Brain microvascular endothelial cell (primary cell): ENCODE data around the gene CCDC158.

ENCODE experiments used
- DNase-seq: peaks from one replicate; pipeline ENCODE4 v3.0.0-alpha.2; 2020
- H3K27ac ChIP-seq: fragments of 250-450 bp; sonication (Bioruptor Pico); 2 replicates; pipeline ENCODE4 v1.5.1; 2020; ENCODE audit warnings: mild to moderate bottlenecking, moderate library complexity
- H3K27me3 ChIP-seq: fragments of 250-450 bp; sonication (Bioruptor Pico); replicated peaks from 2 replicates; pipeline ENCODE4 v1.5.1; 2020; ENCODE audit warnings: mild to moderate bottlenecking
- H3K36me3 ChIP-seq: fragments of 250-450 bp; sonication (Bioruptor Pico); replicated peaks from 2 replicates; pipeline ENCODE4 v1.5.1; 2020; ENCODE audit warnings: mild to moderate bottlenecking
- H3K4me3 ChIP-seq: 2 replicates; pipeline ENCODE4 v1.5.1; 2011; ENCODE audit warnings: low read depth, mild to moderate bottlenecking, control low read depth, low read length, moderate library complexity
- in situ Hi-C: cut with HindIII; loops from 2 replicates; pipeline ENCODE4 v1.10.0; 2017; ENCODE audit warnings: low sequenced_read_pairs, low pct_ligation_motif_present
- TF ChIP-seq, protein P1 (sequence below): IDR thresholded peaks from 2 replicates; pipeline ENCODE4 v1.5.1; 2011; ENCODE audit warnings: low read depth, mild to moderate bottlenecking, moderate library complexity, low read length, control low read depth, inconsistent platforms; ENCODE audit errors: missing control alignments

The CCDC158 gene

DNA sequence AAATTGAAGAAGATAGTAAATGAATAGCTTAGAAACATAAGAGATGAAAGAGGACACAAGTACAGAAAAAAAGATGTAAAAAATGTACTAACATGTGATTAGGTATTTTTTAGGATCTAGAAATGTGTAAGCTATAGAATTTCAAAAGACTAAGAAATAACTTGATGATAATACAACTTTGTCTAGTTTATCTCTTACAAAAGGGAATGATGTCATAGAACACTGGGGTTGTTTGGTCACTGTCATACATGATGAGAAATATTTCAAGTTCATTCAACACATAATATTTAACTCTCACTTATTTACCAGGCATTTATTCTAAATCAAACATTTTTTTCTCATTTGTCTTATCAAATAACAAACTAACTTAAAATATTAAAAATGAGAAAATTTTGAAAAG is 95.9 kb downstream of the CCDC158 start:
- H3K27ac ChIP-seq = no peak overlapping the region
- in situ Hi-C loops = no loop called here

DNA sequence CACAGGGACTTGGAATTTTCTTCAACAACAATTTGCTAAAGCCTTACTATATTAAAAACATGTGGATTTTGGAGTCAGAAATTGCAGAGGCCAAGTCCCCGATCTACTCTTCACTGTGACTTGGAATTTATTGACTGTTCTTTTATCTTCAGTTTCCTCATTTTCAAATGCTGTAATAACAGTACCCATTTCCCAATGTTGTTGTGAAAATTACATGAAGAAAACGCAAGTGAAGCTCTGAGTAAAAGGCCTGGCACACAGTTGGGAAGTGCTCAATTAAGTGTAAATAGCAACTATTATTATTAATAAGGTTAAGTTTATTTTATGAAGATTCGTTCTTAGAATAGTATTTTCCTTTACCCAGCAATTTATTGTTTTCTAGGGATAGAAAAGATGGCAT is 98.7 kb downstream of the CCDC158 start:
- DNase-seq = no peak
- in situ Hi-C loops = no loop called here
- no peak overlapping the region for H3K27ac ChIP-seq
- no peaks in the 10 kb centered on the region for H3K36me3 ChIP-seq
- no peak overlapping the region for H3K4me3 ChIP-seq
- H3K27me3 ChIP-seq = no peaks in the 10 kb centered on the region
- TF ChIP-seq, protein P1, sequence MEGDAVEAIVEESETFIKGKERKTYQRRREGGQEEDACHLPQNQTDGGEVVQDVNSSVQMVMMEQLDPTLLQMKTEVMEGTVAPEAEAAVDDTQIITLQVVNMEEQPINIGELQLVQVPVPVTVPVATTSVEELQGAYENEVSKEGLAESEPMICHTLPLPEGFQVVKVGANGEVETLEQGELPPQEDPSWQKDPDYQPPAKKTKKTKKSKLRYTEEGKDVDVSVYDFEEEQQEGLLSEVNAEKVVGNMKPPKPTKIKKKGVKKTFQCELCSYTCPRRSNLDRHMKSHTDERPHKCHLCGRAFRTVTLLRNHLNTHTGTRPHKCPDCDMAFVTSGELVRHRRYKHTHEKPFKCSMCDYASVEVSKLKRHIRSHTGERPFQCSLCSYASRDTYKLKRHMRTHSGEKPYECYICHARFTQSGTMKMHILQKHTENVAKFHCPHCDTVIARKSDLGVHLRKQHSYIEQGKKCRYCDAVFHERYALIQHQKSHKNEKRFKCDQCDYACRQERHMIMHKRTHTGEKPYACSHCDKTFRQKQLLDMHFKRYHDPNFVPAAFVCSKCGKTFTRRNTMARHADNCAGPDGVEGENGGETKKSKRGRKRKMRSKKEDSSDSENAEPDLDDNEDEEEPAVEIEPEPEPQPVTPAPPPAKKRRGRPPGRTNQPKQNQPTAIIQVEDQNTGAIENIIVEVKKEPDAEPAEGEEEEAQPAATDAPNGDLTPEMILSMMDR = no peak

More for the DNA sequence above, 95.9 kb downstream of the CCDC158 start:
- no peak for DNase-seq
- Histone ChIP-seq H3K36me3 (no peaks in the 10 kb centered on the region), H3K27me3 (no peaks in the 10 kb centered on the region), H3K4me3 (no peak overlapping the region)
- TF ChIP-seq, protein P1 = no peak

DNA sequence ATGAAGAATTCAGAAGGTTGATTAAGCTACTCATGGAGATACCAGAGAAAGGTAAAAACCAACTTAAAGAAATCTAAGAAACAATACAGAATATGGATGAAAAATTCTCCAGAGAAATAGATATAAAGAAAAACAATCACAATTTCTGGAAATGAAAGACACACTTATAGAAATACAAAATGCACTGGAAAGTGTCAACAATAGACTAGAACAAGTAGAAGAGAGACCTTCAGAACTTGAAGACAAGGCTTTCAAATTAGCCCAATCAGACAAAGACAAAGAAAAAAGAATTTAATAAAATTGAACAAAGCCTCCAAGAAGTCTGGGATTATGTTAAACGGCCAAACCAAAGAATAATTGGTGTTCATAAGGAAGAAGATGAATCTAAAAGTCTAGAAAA is 104.8 kb downstream of the CCDC158 start:
- no peak overlapping the region for H3K27ac ChIP-seq
- in situ Hi-C loops = no loop called here
- DNase-seq = no peak
- no peak overlapping the region for H3K4me3 ChIP-seq
- H3K36me3 ChIP-seq = no peaks in the 10 kb centered on the region
- TF ChIP-seq, protein P1 = no peak
- no peaks in the 10 kb centered on the region for H3K27me3 ChIP-seq

DNA sequence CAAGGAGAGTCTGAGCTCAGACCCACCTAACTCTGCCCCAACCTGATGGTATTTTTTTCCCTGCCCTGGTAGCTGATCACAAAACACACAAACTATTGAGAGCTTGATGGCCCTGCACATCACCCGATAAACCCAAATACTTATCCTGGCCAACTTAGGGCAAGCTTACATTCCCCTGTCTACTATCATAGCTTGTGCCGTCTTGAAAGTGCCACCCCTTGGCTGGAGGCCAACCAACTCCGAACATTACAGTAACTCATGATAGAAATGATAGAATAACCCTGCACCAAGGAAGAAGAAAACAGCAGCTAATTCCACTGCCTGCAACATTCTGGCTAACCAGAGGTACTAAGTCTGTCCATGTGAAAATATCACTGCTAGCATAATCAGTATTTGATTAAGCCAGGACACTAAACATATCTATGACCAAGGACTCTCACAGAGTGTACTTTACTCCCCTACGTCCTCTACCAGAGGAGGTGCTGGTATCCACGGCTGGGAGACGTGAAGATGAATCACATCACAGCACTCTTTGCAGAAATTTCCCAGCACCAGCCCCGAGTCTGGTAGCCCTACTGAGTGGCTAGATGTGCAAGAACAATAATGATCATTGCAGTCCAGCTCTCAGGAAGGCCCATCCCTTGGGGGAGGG is 105.5 kb downstream of the CCDC158 start:
- H3K36me3 ChIP-seq = no peaks in the 10 kb centered on the region
- no peak overlapping the region for H3K27ac ChIP-seq
- no peaks in the 10 kb centered on the region for H3K27me3 ChIP-seq
- no peak for DNase-seq
- TF ChIP-seq, protein P1 = no peak
- in situ Hi-C loops = no loop called here
- H3K4me3 ChIP-seq = no peak overlapping the region

DNA sequence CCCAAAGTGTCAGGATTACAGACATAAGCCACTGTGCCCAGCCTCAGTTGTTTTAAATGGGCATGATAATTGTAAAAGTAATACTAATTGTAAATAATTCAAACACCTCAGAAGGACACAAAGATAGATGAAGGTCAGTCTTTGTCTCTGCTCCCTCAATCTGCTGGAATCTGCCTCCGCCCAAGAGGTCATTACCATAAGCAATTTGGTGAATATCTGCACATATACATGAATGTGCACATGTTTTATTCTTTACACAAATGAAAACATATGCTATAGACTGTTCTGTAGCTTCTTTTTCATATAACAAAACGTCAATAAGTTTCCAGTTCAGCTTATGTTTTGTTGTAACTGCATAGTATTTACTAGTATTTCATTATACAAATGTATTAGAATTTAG is 107.4 kb downstream of the CCDC158 start:
- Histone ChIP-seq H3K27ac (no peak overlapping the region), H3K36me3 (no peaks in the 10 kb centered on the region), H3K27me3 (no peaks in the 10 kb centered on the region), H3K4me3 (no peak overlapping the region)
- TF ChIP-seq, protein P1 = no peak
- DNase-seq = no peak
- in situ Hi-C loops = no loop called here

DNA sequence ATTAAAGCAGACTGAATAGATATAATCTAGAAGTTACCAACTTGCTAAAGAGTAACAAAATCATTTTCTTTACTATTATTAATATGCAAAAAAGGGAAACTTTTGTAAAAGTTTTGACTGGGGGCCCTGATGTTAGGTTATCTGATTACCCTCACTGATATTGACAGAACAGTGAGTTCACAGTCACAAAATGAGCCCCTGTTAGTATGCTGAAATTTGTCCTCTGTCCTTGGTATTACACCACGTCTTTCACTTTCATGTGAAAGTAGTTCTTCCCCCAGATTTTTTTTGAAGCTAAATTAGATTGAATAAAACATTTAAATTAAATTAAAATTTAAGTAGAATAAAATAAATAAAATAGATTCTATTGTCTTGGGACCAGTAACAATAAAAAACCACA is 108.5 kb downstream of the CCDC158 start:
- in situ Hi-C loops = no loop called here
- TF ChIP-seq, protein P1 = no peak
- DNase-seq = no peak
- Histone ChIP-seq H3K27me3 (no peaks in the 10 kb centered on the region), H3K27ac (no peak overlapping the region), H3K36me3 (no peaks in the 10 kb centered on the region), H3K4me3 (no peak overlapping the region)
